Loucy (cell line): ENCODE data around the gene WDR54.
"Not testable (repeated sequence)": the region's sequence is repeated elsewhere in the genome, so short reads cannot be mapped to it uniquely, and the experiment has no call there.

Experiments
- H2AFZ ChIP-seq: fragments of 200-600 bp; sonication (generic); 2 replicates; pipeline ENCODE4 v1.6.0; 2016; ENCODE audit warnings: antibody characterized with exemption, mild to moderate bottlenecking, low read length, moderate library complexity
- H3F3A ChIP-seq: fragments of 200-600 bp; 2 replicates; pipeline ENCODE4 v1.6.0; 2016; ENCODE audit warnings: antibody characterized with exemption, low read depth, mild to moderate bottlenecking
- H3K27me3 ChIP-seq: fragments of 200-600 bp; sonication (generic); 2 replicates; pipeline ENCODE4 v1.6.1; 2014; ENCODE audit warnings: low read length, mild to moderate bottlenecking; ENCODE audit not compliant: insufficient read depth, poor library complexity, severe bottlenecking
- H3K36me3 ChIP-seq: fragments of 200-600 bp; sonication (generic); 2 replicates; pipeline ENCODE4 v1.6.1; 2016; ENCODE audit warnings: low read length; ENCODE audit not compliant: insufficient read depth
- H3K4me1 ChIP-seq: fragments of 200-600 bp; sonication (generic); 2 replicates; pipeline ENCODE4 v1.5.1; 2014; ENCODE audit warnings: low read length, mild to moderate bottlenecking; ENCODE audit not compliant: insufficient read depth, poor library complexity, severe bottlenecking
- H3K4me2 ChIP-seq: fragments of 200-600 bp; sonication (generic); 2 replicates; pipeline ENCODE4 v1.6.0; 2014; ENCODE audit warnings: antibody characterized with exemption, low read length, low read depth, mild to moderate bottlenecking; ENCODE audit not compliant: poor library complexity, severe bottlenecking
- H3K4me3 ChIP-seq: fragments of 200-600 bp; sonication (generic); 2 replicates; pipeline ENCODE4 v1.5.1; 2014; ENCODE audit warnings: low read length, mild to moderate bottlenecking, mixed read lengths; ENCODE audit not compliant: poor library complexity, severe bottlenecking
- H3K79me2 ChIP-seq: fragments of 200-600 bp; sonication (generic); 2 replicates; pipeline ENCODE4 v1.6.1; 2014; ENCODE audit warnings: low read length; ENCODE audit not compliant: insufficient read depth
- H3K9ac ChIP-seq: fragments of 200-600 bp; sonication (generic); 2 replicates; pipeline ENCODE4 v1.6.0; 2014; ENCODE audit warnings: mild to moderate bottlenecking, low read depth, low read length, moderate library complexity; ENCODE audit not compliant: poor library complexity, severe bottlenecking
- H3K9me2 ChIP-seq: fragments of 200-600 bp; sonication (generic); replicated peaks from 2 replicates; pipeline ENCODE4 v1.6.1; 2016; ENCODE audit warnings: low read depth, low read length, mixed read lengths
- H3K9me3 ChIP-seq: fragments of 200-600 bp; sonication (generic); 2 replicates; pipeline ENCODE4 v1.6.1; 2014; ENCODE audit warnings: mild to moderate bottlenecking, antibody characterized with exemption, low read length, low read depth; ENCODE audit not compliant: insufficient read depth
- H4K20me1 ChIP-seq: fragments of 200-600 bp; sonication (generic); 2 replicates; pipeline ENCODE4 v1.6.0; 2014; ENCODE audit warnings: antibody characterized with exemption, low read length, mild to moderate bottlenecking; ENCODE audit not compliant: insufficient read depth, poor library complexity, severe bottlenecking
- EZH2phosphoT487 ChIP-seq: fragments of 200-600 bp; IDR thresholded peaks from 2 replicates; pipeline ENCODE4 v1.6.1; 2018; ENCODE audit warnings: antibody characterized with exemption, mild to moderate bottlenecking, moderate library complexity, borderline replicate concordance
- TF ChIP-seq, protein P1 (sequence below): fragments of 200-600 bp; sonication (generic); conservative IDR thresholded peaks from 2 replicates; pipeline ENCODE4 v1.5.1; 2014; ENCODE audit warnings: mild to moderate bottlenecking, antibody characterized with exemption, low read length

Gene WDR54

DNA sequence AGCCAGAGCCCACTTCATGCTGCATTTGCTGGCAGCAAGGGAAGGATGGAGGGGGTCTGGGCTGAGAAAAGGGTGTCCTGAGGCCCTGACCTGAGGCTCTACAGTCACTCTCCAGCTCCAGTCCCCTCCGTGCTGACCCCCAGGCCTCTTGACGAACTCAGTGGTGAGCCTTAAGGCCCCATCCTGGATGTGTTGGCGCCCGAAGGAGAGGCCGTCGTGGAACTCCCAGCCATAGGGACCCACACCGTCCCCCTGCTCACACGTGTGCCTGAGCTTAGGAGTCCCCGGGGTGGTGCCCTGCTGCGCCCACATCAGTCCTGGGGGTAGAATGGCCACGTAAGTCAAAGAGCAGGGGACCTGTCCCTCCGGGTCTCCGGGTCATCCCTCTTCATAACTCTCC, 42.9 kb downstream of the WDR54 start:
- Histone ChIP-seq H3K36me3 (no peaks in the 10 kb centered on the region; the same call in 1 of the 2 replicates), H3K4me2 (peak overlapping the region; percentile 87), H3K9me3 (no peaks in the 10 kb centered on the region), H3K9ac (peak overlapping the region; percentile 89), H3K4me3 (peak overlapping the region; percentile 87), H4K20me1 (peaks cover 7% of the 10 kb centered on the region), H3K4me1 (peaks cover 8% of the 10 kb centered on the region), H2AFZ (peak overlapping the region; percentile 95; the same call in 1 of the 2 replicates), H3K27me3 (no peaks in the 10 kb centered on the region), H3K79me2 (peaks cover 30% of the 10 kb centered on the region), H3F3A (no peaks in the 10 kb centered on the region), H3K9me2 (no peaks in the 10 kb centered on the region)
- TF ChIP-seq, protein P1, sequence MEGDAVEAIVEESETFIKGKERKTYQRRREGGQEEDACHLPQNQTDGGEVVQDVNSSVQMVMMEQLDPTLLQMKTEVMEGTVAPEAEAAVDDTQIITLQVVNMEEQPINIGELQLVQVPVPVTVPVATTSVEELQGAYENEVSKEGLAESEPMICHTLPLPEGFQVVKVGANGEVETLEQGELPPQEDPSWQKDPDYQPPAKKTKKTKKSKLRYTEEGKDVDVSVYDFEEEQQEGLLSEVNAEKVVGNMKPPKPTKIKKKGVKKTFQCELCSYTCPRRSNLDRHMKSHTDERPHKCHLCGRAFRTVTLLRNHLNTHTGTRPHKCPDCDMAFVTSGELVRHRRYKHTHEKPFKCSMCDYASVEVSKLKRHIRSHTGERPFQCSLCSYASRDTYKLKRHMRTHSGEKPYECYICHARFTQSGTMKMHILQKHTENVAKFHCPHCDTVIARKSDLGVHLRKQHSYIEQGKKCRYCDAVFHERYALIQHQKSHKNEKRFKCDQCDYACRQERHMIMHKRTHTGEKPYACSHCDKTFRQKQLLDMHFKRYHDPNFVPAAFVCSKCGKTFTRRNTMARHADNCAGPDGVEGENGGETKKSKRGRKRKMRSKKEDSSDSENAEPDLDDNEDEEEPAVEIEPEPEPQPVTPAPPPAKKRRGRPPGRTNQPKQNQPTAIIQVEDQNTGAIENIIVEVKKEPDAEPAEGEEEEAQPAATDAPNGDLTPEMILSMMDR = no peak
- no peak for TF ChIP-seq EZH2phosphoT487

DNA sequence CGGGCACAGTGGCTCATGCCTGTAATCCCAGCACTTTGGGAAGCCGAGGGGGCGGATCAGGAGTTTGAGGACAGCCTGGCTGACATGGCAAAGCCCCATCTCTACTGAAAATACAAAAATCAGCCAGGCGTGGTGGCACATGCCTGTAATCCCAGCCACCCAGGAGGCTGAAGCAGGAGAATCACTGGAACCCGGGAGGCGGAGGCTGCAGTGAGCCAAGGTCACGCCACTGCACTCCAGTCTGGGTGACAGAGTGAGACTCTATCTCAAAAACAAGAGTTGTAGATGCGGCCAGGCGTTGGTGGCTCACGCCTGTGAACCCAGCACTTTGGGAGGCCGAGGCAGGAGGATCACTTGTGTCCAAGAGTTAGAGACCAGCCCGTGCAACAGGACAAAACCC, 49.2 kb downstream of the WDR54 start:
- not testable (repeated sequence) for H3K9ac ChIP-seq, H3K4me2 ChIP-seq, H3F3A ChIP-seq

DNA sequence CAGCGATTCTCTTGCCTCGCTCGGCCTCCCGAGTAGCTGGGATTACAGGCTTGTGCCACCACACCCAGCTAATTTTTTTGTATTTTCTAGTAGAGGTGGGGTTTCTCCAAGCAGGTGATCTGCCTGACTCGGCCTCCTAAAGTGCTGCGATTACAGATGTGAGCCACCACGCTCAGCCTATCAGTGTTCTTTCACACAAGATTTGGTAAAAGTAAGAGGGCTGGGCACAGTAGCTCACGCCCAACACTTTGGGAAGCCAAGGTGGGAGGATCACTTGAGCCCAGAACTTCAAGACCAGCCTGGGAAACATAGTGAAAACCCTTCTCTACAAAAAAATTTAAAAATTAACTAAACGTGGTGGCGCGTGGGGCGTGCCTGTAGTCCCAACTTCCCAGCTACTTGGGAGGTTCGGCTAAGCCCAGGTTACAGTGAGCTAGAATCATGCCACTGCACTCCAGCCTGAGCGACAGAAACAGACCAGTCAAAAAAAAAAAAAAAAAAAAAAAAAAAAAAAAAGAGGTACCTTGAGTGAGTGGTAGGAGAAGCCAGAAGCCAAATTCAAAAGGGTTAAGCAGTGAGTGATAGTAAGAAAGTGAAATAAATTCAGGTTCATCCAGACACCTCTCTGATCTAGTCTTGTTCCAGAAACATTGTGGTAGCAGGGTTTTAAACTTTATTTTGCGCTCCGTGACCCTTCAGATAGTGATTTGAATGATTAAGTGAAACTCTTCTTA, 50.0 kb downstream of the WDR54 start:
- no peaks in the 10 kb centered on the region for H3K27me3 ChIP-seq
- H3K4me2 ChIP-seq = peak overlapping the region; percentile 92
- peaks cover 6% of the 10 kb centered on the region; the same call in 1 of the 2 replicates for H3K36me3 ChIP-seq
- H2AFZ ChIP-seq = no peak overlapping the region
- peaks cover 5% of the 10 kb centered on the region; the same call in 1 of the 2 replicates for H3F3A ChIP-seq
- peak overlapping the region; percentile 86 for H3K9ac ChIP-seq
- H4K20me1 ChIP-seq = no peaks in the 10 kb centered on the region
- H3K9me2 ChIP-seq = no peaks in the 10 kb centered on the region
- no peaks in the 10 kb centered on the region for H3K9me3 ChIP-seq
- TF ChIP-seq EZH2phosphoT487 = no peak
- TF ChIP-seq, protein P1 = no peak
- H3K4me1 ChIP-seq = peaks cover 16% of the 10 kb centered on the region
- H3K79me2 ChIP-seq = peaks cover 14% of the 10 kb centered on the region; the same call in 1 of the 2 replicates
- peak overlapping the region; percentile 86 for H3K4me3 ChIP-seq

More for the DNA sequence above, 49.2 kb downstream of the WDR54 start:
- peaks cover 14% of the 10 kb centered on the region; the same call in 1 of the 2 replicates for H3K79me2 ChIP-seq
- not testable (repeated sequence) for H2AFZ ChIP-seq, H3K36me3 ChIP-seq, H4K20me1 ChIP-seq, H3K9me3 ChIP-seq, H3K9me2 ChIP-seq, H3K4me3 ChIP-seq, H3K27me3 ChIP-seq
- peaks cover 16% of the 10 kb centered on the region for H3K4me1 ChIP-seq
